ENCODE results near the gene AGAP1.

AGAP1 gene

DNA sequence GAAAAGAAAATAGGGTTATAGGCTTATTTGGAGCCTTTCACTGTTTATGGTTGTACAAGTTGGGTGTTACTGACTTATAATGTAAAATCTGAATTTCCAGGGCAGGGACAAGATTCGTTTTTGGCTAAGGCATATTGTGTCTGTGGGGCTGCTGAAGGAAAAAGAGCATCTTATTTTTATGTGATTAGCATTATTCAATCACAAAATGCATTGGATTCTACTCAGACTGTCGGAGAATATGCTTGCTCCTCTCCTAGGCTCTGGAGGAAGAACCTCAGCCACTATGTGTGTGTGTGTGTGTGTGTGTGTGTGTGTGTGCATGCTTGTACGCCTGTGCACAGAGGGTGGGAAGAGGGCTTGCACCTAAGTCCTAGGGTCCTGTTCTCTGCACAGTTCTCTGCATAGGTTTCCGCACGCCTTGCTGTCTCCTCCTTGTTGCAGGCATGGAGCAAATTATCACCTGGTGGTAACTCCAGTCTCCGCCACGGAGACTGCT, 44.3 kb downstream of the AGAP1 start:
- TF ChIP-seq, protein P1, sequence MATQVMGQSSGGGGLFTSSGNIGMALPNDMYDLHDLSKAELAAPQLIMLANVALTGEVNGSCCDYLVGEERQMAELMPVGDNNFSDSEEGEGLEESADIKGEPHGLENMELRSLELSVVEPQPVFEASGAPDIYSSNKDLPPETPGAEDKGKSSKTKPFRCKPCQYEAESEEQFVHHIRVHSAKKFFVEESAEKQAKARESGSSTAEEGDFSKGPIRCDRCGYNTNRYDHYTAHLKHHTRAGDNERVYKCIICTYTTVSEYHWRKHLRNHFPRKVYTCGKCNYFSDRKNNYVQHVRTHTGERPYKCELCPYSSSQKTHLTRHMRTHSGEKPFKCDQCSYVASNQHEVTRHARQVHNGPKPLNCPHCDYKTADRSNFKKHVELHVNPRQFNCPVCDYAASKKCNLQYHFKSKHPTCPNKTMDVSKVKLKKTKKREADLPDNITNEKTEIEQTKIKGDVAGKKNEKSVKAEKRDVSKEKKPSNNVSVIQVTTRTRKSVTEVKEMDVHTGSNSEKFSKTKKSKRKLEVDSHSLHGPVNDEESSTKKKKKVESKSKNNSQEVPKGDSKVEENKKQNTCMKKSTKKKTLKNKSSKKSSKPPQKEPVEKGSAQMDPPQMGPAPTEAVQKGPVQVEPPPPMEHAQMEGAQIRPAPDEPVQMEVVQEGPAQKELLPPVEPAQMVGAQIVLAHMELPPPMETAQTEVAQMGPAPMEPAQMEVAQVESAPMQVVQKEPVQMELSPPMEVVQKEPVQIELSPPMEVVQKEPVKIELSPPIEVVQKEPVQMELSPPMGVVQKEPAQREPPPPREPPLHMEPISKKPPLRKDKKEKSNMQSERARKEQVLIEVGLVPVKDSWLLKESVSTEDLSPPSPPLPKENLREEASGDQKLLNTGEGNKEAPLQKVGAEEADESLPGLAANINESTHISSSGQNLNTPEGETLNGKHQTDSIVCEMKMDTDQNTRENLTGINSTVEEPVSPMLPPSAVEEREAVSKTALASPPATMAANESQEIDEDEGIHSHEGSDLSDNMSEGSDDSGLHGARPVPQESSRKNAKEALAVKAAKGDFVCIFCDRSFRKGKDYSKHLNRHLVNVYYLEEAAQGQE (IDR thresholded peaks at IDR 0.05; ENCODE audit: insufficient read depth in 1 of 2, low read depth in 2 of 2, low read length in 2 of 2), result no peak
- TF ChIP-seq FOXP2 (optimal IDR thresholded peaks at IDR 0.05; ENCODE audit: borderline replicate concordance, extremely low read depth, extremely low read length, insufficient read depth) (no peak), SIN3A (IDR thresholded peaks at IDR 0.05; ENCODE audit: borderline replicate concordance, insufficient read depth, low read length) (no peak), TAF1 (IDR thresholded peaks at IDR 0.05; ENCODE audit: borderline replicate concordance, insufficient read depth, low read length) (no peak), POLR2AphosphoS5 (IDR thresholded peaks at IDR 0.05; ENCODE audit: low read depth, low read length) (no peak)

DNA sequence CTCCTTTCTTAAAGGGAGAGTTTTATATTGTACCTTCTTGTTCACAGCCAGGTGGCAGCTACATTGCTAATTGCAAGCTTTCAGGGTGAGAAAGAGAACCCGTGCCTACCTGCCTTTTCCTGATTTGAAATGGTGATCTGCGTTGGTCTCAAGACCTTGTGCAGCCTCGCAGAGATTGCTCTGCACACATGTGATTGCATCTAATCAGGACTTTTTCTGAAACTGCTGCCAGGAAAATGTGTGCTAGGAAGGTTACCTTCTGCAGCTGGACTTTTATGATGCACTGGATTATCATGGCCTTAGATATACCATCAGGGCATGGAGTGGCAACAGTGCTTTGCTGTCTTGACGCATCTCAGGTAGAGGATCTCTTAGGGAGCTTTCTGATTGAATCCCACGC, 45.1 kb downstream of the AGAP1 start:
- no peak for TF ChIP-seq TAF1 (IDR thresholded peaks at IDR 0.05; ENCODE audit: borderline replicate concordance, insufficient read depth, low read length)
- TF ChIP-seq POLR2AphosphoS5 (IDR thresholded peaks at IDR 0.05; ENCODE audit: low read depth, low read length), result no peak
- TF ChIP-seq FOXP2 (optimal IDR thresholded peaks at IDR 0.05; ENCODE audit: borderline replicate concordance, extremely low read depth, extremely low read length, insufficient read depth), result no peak
- no peak for TF ChIP-seq SIN3A (IDR thresholded peaks at IDR 0.05; ENCODE audit: borderline replicate concordance, insufficient read depth, low read length)
- TF ChIP-seq, protein P1 (IDR thresholded peaks at IDR 0.05; ENCODE audit: insufficient read depth in 1 of 2, low read depth in 2 of 2, low read length in 2 of 2), result no peak

DNA sequence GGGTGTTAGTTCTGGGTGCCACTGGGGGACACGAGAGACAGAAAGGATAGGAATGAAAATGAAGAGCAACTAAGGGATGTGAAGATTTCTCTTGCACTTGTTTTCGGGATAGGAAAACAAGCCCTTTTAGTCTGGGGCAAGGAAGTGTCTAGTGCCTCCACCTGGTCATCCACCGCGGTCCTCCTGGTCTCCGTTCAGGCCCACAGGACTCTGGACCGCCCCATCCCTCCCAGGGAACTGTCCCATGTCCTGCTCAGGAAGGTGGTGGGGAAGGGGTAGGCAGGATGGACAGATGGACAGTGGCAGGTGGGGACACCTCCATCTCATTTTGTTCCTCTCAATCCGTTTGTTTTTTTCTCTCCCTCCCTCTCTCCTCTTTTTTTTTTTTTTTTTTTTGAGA, 45.9 kb downstream of the AGAP1 start:
- TF ChIP-seq TAF1 (IDR thresholded peaks at IDR 0.05; ENCODE audit: borderline replicate concordance, insufficient read depth, low read length), result no peak
- no peak for TF ChIP-seq SIN3A (IDR thresholded peaks at IDR 0.05; ENCODE audit: borderline replicate concordance, insufficient read depth, low read length)
- TF ChIP-seq, protein P1 (IDR thresholded peaks at IDR 0.05; ENCODE audit: insufficient read depth in 1 of 2, low read depth in 2 of 2, low read length in 2 of 2), result no peak
- TF ChIP-seq FOXP2 (optimal IDR thresholded peaks at IDR 0.05; ENCODE audit: borderline replicate concordance, extremely low read depth, extremely low read length, insufficient read depth), result no peak
- no peak for TF ChIP-seq POLR2AphosphoS5 (IDR thresholded peaks at IDR 0.05; ENCODE audit: low read depth, low read length)

DNA sequence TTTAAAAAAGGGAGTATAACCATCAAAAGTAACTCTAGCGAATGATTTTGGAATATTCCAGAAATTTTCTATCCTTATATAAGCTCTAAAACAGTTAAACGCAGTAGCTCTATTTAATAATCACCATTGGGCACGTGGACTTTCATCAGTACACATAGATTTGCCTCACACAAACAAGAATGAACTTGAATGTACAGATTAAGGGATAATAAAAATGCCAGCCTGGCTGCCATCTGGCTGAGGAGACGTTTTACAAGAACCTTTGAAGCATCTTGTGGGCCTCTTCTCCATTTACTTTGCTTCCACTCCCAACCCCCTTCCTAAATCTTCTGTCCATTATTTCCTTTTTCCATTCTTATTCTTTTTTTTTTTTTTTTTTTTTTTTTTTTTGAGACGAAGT, 47.2 kb downstream of the AGAP1 start:
- TF ChIP-seq, protein P1 (IDR thresholded peaks at IDR 0.05; ENCODE audit: insufficient read depth in 1 of 2, low read depth in 2 of 2, low read length in 2 of 2), result no peak
- no peak for TF ChIP-seq SIN3A (IDR thresholded peaks at IDR 0.05; ENCODE audit: borderline replicate concordance, insufficient read depth, low read length)
- no peak for TF ChIP-seq POLR2AphosphoS5 (IDR thresholded peaks at IDR 0.05; ENCODE audit: low read depth, low read length)
- TF ChIP-seq FOXP2 (optimal IDR thresholded peaks at IDR 0.05; ENCODE audit: borderline replicate concordance, extremely low read depth, extremely low read length, insufficient read depth), result no peak
- TF ChIP-seq TAF1 (IDR thresholded peaks at IDR 0.05; ENCODE audit: borderline replicate concordance, insufficient read depth, low read length), result no peak
